Smooth muscle cell (in vitro differentiated cells): Measurements from ENCODE around the gene COL18A1. TPM values are rescaled to one million over a fixed set of nuclear protein-coding genes. Genes with fewer than 3 reads are reported as not detected.

ENCODE experiments used
- DNase-seq: peaks from one replicate; lab custom pipeline; 2025; ENCODE audit not compliant: unreplicated experiment; lab: John Stamatoyannopoulos, UW
- H2AFZ ChIP-seq: fragments of 200-600 bp; sonication (generic); 2 replicates; pipeline ENCODE4 v1.6.0; 2016; ENCODE audit warnings: antibody characterized with exemption, low read depth, mild to moderate bottlenecking
- H3F3A ChIP-seq: fragments of 200-600 bp; sonication (generic); 2 replicates; pipeline ENCODE4 v1.6.0; 2017; ENCODE audit warnings: antibody characterized with exemption, low read depth
- H3K27ac ChIP-seq: fragments of 200-600 bp; sonication (generic); 2 replicates; pipeline ENCODE4 v1.5.1; 2016; ENCODE audit warnings: low read depth, mild to moderate bottlenecking
- H3K27me3 ChIP-seq: fragments of 200-600 bp; sonication (generic); 2 replicates; pipeline ENCODE4 v1.6.1; 2016; ENCODE audit warnings: low read depth, mild to moderate bottlenecking
- H3K36me3 ChIP-seq: fragments of 200-600 bp; sonication (generic); 2 replicates; pipeline ENCODE4 v1.5.1; 2016; ENCODE audit warnings: low read depth
- H3K4me1 ChIP-seq: fragments of 200-600 bp; sonication (generic); 2 replicates; pipeline ENCODE4 v1.5.1; 2016; ENCODE audit warnings: low read depth
- H3K4me2 ChIP-seq: fragments of 200-600 bp; sonication (generic); 2 replicates; pipeline ENCODE4 v1.6.0; 2016; ENCODE audit warnings: mild to moderate bottlenecking
- H3K4me3 ChIP-seq: fragments of 200-600 bp; sonication (generic); 2 replicates; pipeline ENCODE4 v1.5.1; 2016; ENCODE audit warnings: mild to moderate bottlenecking
- H3K79me2 ChIP-seq: fragments of 200-600 bp; sonication (generic); 2 replicates; pipeline ENCODE4 v1.6.0; 2016; ENCODE audit warnings: low read depth, mild to moderate bottlenecking
- H3K9ac ChIP-seq: fragments of 200-600 bp; sonication (generic); 2 replicates; pipeline ENCODE4 v1.6.0; 2016; ENCODE audit warnings: low read depth
- H3K9me3 ChIP-seq: fragments of 200-600 bp; sonication (generic); replicated peaks from 2 replicates; pipeline ENCODE4 v1.5.1; 2016; ENCODE audit warnings: low read depth
- H4K20me1 ChIP-seq: fragments of 200-600 bp; sonication (generic); 2 replicates; pipeline ENCODE4 v1.6.0; 2016; ENCODE audit warnings: low read depth
- CTCF ChIP-seq: fragments of 200-600 bp; sonication (generic); IDR thresholded peaks from 2 replicates; pipeline ENCODE4 v1.5.1; 2017; ENCODE audit warnings: borderline replicate concordance, mild to moderate bottlenecking, antibody characterized with exemption; ENCODE audit not compliant: insufficient read depth, poor library complexity, severe bottlenecking
- WGBS: methylation state at CpG from one replicate; pipeline ENCODE4 v1.1.7; 2016; ENCODE audit warnings: low lambda C conversion rate; 5-methylcytosine and 5-hydroxymethylcytosine counted together
- polyA plus RNA-seq: library from polyadenylated mRNA; unstranded; fragments of >200 nt; fragmentation: Nextera tagmentation; extraction: Ambion mirVana; gene quantifications from 2 replicates; pipeline ENCODE4 v1.2.1, GENCODE V29; 2016
- total RNA-seq: library from RNA; depleted of rRNA; stranded (reverse); fragments of >200 nt; gene quantifications from 2 replicates; pipeline ENCODE4 v1.2.3, GENCODE V29; 2014

Gene COL18A1
- total and polyA plus RNA-seq, 2 experiments from 2014 or later = 192 to 485 TPM

DNA sequence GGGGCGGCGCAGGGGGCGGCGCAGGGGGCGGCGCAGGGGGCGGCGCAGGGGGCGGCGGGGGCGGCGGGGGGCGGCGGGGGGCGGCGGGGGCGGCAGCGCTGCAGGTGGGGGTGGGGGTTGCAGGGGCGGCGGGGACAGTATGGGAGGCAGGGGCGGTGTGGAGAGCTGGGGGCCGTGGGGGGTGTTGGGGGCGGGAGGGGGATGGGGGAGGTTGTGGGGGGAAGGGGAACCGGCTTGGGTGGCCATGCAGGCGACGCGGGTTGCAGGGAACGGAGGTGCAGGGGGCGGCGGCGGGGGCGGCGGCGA, 150.2 kb downstream of the COL18A1 start:
- H3F3A ChIP-seq = no peaks in the 10 kb centered on the region
- H3K4me3 ChIP-seq = peak overlapping the region; percentile 46
- no peaks in the 10 kb centered on the region for H3K36me3 ChIP-seq
- WGBS = no CpG with 5 or more reads among the region's 34 CpGs
- no peaks in the 10 kb centered on the region for H3K9me3 ChIP-seq
- no peak for TF ChIP-seq CTCF
- DNase-seq = no peak
- H3K79me2 ChIP-seq = no peaks in the 10 kb centered on the region
- no peaks in the 10 kb centered on the region for H3K27me3 ChIP-seq
- no peak overlapping the region for H3K27ac ChIP-seq
- peaks cover 3% of the 10 kb centered on the region for H3K4me1 ChIP-seq
- peak overlapping the region; percentile 81 for H3K4me2 ChIP-seq
- H2AFZ ChIP-seq = no peak overlapping the region
- H4K20me1 ChIP-seq = no peaks in the 10 kb centered on the region
- H3K9ac ChIP-seq = no peak overlapping the region

GRCh38 chr21:45555557-45556301, 150.8 kb downstream of the COL18A1 start:
- H3K36me3 ChIP-seq = no peaks in the 10 kb centered on the region
- WGBS = 38% methylated on average over 49 of the region's 62 CpGs
- peak overlapping the region; percentile 36 for H3K9ac ChIP-seq
- peak overlapping the region; percentile 68 for H3K27ac ChIP-seq
- H4K20me1 ChIP-seq = no peaks in the 10 kb centered on the region
- peaks cover 3% of the 10 kb centered on the region for H3K4me1 ChIP-seq
- H3K9me3 ChIP-seq = no peaks in the 10 kb centered on the region
- H2AFZ ChIP-seq = peak overlapping the region; percentile 41
- TF ChIP-seq CTCF = peak; percentile 59
- H3K27me3 ChIP-seq = no peaks in the 10 kb centered on the region
- DNase-seq = peak; percentile 73
- H3K4me2 ChIP-seq = peak overlapping the region; percentile 81
- peak overlapping the region; percentile 46 for H3K4me3 ChIP-seq
- H3K79me2 ChIP-seq = no peaks in the 10 kb centered on the region
- H3F3A ChIP-seq = no peaks in the 10 kb centered on the region

- DNase-seq = no peak
- Histone ChIP-seq H2AFZ (no peak overlapping the region), H3K4me3 (peak overlapping the region; percentile 46), H3K79me2 (no peaks in the 10 kb centered on the region), H3K9me3 (no peaks in the 10 kb centered on the region), H3K27ac (peak overlapping the region; percentile 68), H3K4me1 (no peaks in the 10 kb centered on the region), H3K27me3 (no peaks in the 10 kb centered on the region), H3K36me3 (no peaks in the 10 kb centered on the region), H3F3A (no peaks in the 10 kb centered on the region), H4K20me1 (no peaks in the 10 kb centered on the region), H3K9ac (no peak overlapping the region), H3K4me2 (peak overlapping the region; percentile 81)
- 55% methylated on average over 12 of the region's 12 CpGs for WGBS
- TF ChIP-seq CTCF = no peak
Measured at GRCh38 chr21:45556302-45556644, 151.3 kb downstream of the COL18A1 start.
